HEK293 (cell line): ENCODE data around the gene CCDC170.
A peak's percentile ranks its signal among the peaks of the same experiment; 100 is the strongest.

Source experiments
- BCL11B ChIP-seq: fragments of 450-650 bp; formaldehyde crosslinking; IDR thresholded peaks from 2 replicates; pipeline ENCODE4 v1.5.1; 2016; ENCODE audit warnings: low read depth, missing biosample characterization, missing genetic modification characterization
- FEZF1 ChIP-seq: fragments of 450-650 bp; formaldehyde crosslinking; IDR thresholded peaks from 2 replicates; pipeline ENCODE4 v1.5.1; 2016; ENCODE audit warnings: missing biosample characterization, missing genetic modification characterization
- GLI4 ChIP-seq: fragments of 450-650 bp; formaldehyde crosslinking; IDR thresholded peaks from 2 replicates; pipeline ENCODE4 v1.5.1; 2016; ENCODE audit warnings: missing biosample characterization, missing genetic modification characterization
- RBAK ChIP-seq: fragments of 450-650 bp; formaldehyde crosslinking; IDR thresholded peaks from 2 replicates; pipeline ENCODE4 v1.5.1; 2016; ENCODE audit warnings: missing biosample characterization, missing genetic modification characterization
- YY2 ChIP-seq: fragments of 450-650 bp; formaldehyde crosslinking; IDR thresholded peaks from 2 replicates; pipeline ENCODE4 v1.5.1; 2016; ENCODE audit warnings: missing biosample characterization, missing genetic modification characterization
- ZBTB20 ChIP-seq: fragments of 450-650 bp; formaldehyde crosslinking; IDR thresholded peaks from 2 replicates; pipeline ENCODE4 v1.5.1; 2016; ENCODE audit warnings: missing biosample characterization, missing genetic modification characterization
- ZEB2 ChIP-seq: fragments of 450-650 bp; formaldehyde crosslinking; IDR thresholded peaks from 2 replicates; pipeline ENCODE4 v1.5.1; 2016; ENCODE audit warnings: missing biosample characterization, missing genetic modification characterization
- ZNF140 ChIP-seq: fragments of 450-650 bp; formaldehyde crosslinking; IDR thresholded peaks from 2 replicates; pipeline ENCODE4 v1.5.1; 2016; ENCODE audit warnings: missing biosample characterization, missing genetic modification characterization
- ZNF169 ChIP-seq: fragments of 450-650 bp; formaldehyde crosslinking; IDR thresholded peaks from 2 replicates; pipeline ENCODE4 v1.5.1; 2016; ENCODE audit warnings: missing biosample characterization, missing genetic modification characterization
- ZNF184 ChIP-seq: fragments of 450-650 bp; IDR thresholded peaks from 2 replicates; pipeline ENCODE4 v1.5.1; 2018; ENCODE audit warnings: missing biosample characterization, mild to moderate bottlenecking, missing genetic modification characterization
- ZNF292 ChIP-seq: fragments of 450-650 bp; formaldehyde crosslinking; IDR thresholded peaks from 2 replicates; pipeline ENCODE4 v1.5.1; 2016; ENCODE audit warnings: low read depth, missing biosample characterization, missing genetic modification characterization, borderline replicate concordance
- ZNF311 ChIP-seq: fragments of 450-650 bp; formaldehyde crosslinking; IDR thresholded peaks from 2 replicates; pipeline ENCODE4 v1.5.1; 2017; ENCODE audit warnings: missing biosample characterization, missing genetic modification characterization, borderline replicate concordance
- ZNF341 ChIP-seq: fragments of 450-650 bp; formaldehyde crosslinking; IDR thresholded peaks from 2 replicates; pipeline ENCODE4; 2016; ENCODE audit warnings: low read depth, missing biosample characterization, missing genetic modification characterization
- ZNF366 ChIP-seq: fragments of 450-650 bp; formaldehyde crosslinking; conservative IDR thresholded peaks from 2 replicates; pipeline ENCODE4 v1.5.1; 2016; ENCODE audit warnings: missing biosample characterization, missing genetic modification characterization
- ZNF37A ChIP-seq: fragments of 450-650 bp; IDR thresholded peaks from 2 replicates; pipeline ENCODE4 v1.5.1; 2018; ENCODE audit warnings: missing biosample characterization, missing genetic modification characterization
- ZNF416 ChIP-seq: fragments of 450-650 bp; formaldehyde crosslinking; IDR thresholded peaks from 2 replicates; pipeline ENCODE4 v1.5.1; 2016; ENCODE audit warnings: missing biosample characterization, missing genetic modification characterization
- ZNF521 ChIP-seq: fragments of 450-650 bp; formaldehyde crosslinking; IDR thresholded peaks from 2 replicates; pipeline ENCODE4 v1.5.1; 2017; ENCODE audit warnings: missing biosample characterization, mild to moderate bottlenecking, missing genetic modification characterization
- ZNF558 ChIP-seq: fragments of 450-650 bp; formaldehyde crosslinking; IDR thresholded peaks from 2 replicates; pipeline ENCODE4 v1.5.1; 2016; ENCODE audit warnings: missing biosample characterization, missing genetic modification characterization
- ZNF571 ChIP-seq: fragments of 450-650 bp; formaldehyde crosslinking; IDR thresholded peaks from 2 replicates; pipeline ENCODE4 v1.5.0; 2017; ENCODE audit warnings: missing biosample characterization, missing genetic modification characterization
- ZNF76 ChIP-seq: fragments of 450-650 bp; formaldehyde crosslinking; IDR thresholded peaks from 2 replicates; pipeline ENCODE4; 2016; ENCODE audit warnings: low read depth, missing biosample characterization, missing genetic modification characterization, borderline replicate concordance
- ZNF785 ChIP-seq: fragments of 450-650 bp; formaldehyde crosslinking; IDR thresholded peaks from 2 replicates; pipeline ENCODE4 v1.5.1; 2016; ENCODE audit warnings: missing biosample characterization, missing genetic modification characterization
- ZNF791 ChIP-seq: fragments of 450-650 bp; formaldehyde crosslinking; IDR thresholded peaks from 2 replicates; pipeline ENCODE4 v1.5.1; 2016; ENCODE audit warnings: missing biosample characterization, missing genetic modification characterization
- TF ChIP-seq, protein P1 (sequence below): fragments of 450-650 bp; formaldehyde crosslinking; IDR thresholded peaks from 2 replicates; pipeline ENCODE4 v1.5.1; 2016; ENCODE audit warnings: missing biosample characterization, missing genetic modification characterization
- TF ChIP-seq, protein P2 (sequence below): fragments of 450-650 bp; formaldehyde crosslinking; IDR thresholded peaks from 2 replicates; pipeline ENCODE4 v1.5.1; 2016; ENCODE audit warnings: missing biosample characterization, missing genetic modification characterization
- TF ChIP-seq, protein P3 (sequence below): fragments of 450-650 bp; formaldehyde crosslinking; IDR thresholded peaks from 2 replicates; pipeline ENCODE4 v1.5.1; 2016; ENCODE audit warnings: missing biosample characterization, missing genetic modification characterization, low read depth
- TF ChIP-seq, protein P4 (sequence below): fragments of 450-650 bp; IDR thresholded peaks from 2 replicates; pipeline ENCODE4 v1.5.1; 2018; ENCODE audit warnings: missing biosample characterization, missing genetic modification characterization
- TF ChIP-seq, protein P5 (sequence below): fragments of 450-650 bp; formaldehyde crosslinking; IDR thresholded peaks from 2 replicates; pipeline ENCODE4 v1.5.1; 2016; ENCODE audit warnings: missing biosample characterization, missing genetic modification characterization
- TF ChIP-seq, protein P6 (sequence below): fragments of 450-650 bp; formaldehyde crosslinking; IDR thresholded peaks from 2 replicates; pipeline ENCODE4 v1.5.1; 2016; ENCODE audit warnings: missing biosample characterization, missing genetic modification characterization
- TF ChIP-seq, protein P7 (sequence below): fragments of 450-650 bp; formaldehyde crosslinking; IDR thresholded peaks from 2 replicates; pipeline ENCODE4 v1.5.1; 2016; ENCODE audit warnings: missing biosample characterization, missing genetic modification characterization

The CCDC170 gene

DNA sequence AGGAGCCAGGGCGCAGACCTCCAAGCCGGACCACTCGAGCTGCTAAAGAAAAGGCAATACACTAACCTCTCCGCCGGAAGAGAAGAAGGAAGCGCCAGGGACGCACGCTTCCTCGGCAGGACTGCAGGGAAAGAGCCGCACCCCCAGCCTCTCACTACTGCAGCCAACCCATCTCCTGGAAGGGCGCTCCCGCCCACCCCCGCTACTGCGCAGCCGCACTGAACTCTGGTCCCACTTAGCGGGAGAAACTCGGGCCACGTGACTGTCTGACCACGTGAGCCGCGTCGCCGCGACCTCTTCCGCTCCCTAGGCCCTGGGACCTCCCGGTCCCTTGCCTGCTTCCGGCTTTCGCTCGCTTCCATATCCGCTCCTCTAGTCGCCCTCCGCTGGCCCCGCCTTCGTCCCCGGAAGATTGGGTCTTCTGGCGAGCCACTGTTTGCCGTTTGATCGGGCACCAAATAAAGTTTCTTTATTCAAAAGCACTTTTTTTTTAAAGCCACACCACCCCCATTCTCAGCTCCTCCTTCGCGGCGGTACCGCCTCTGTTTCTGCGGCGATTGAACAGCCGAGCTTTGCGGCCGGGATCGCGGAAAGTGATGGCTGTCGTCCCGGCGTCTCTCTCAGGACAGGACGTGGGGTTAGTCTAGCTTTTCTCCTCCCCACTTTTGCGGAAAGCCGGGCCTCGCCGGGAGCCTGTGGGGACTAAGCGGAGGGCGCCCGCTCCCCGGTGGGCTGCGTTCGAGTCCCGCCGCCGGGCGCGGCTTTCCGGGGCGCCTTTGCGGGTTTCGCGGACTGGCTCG is 41.7 kb upstream of the CCDC170 start, which contains the start of gene RMND1 (continued):
- TF ChIP-seq ZNF416 (no peak), ZNF341 (tag by site-specific recombination) (peak; percentile 94), ZNF791 (tag by site-specific recombination) (no peak), ZNF184 (tag by site-specific recombination) (peak; percentile 78; the same call in 1 of the 2 replicates), ZNF558 (tag by site-specific recombination) (peak; percentile 78), GLI4 (0 out of 2 replicates have a peak, but pooled peaks have one; percentile 67), ZNF37A (tag by site-specific recombination) (no peak), ZNF76 (tag by site-specific recombination) (peak; percentile 91), ZNF169 (tag by site-specific recombination) (no peak), ZBTB20 (peak; percentile 47; the same call in 1 of the 2 replicates), ZEB2 (tag by site-specific recombination) (peak; percentile 99), FEZF1 (tag by site-specific recombination) (peak; percentile 22; the same call in 1 of the 2 replicates), ZNF311 (no peak), YY2 (tag by site-specific recombination) (peak; percentile 42; the same call in 1 of the 2 replicates), ZNF571 (tag by site-specific recombination) (no peak), ZNF366 (tag by site-specific recombination) (peak; percentile 37; the same call in 1 of the 2 replicates), ZNF521 (tag by site-specific recombination) (no peak), BCL11B (tag by site-specific recombination) (peak; percentile 27; the same call in 1 of the 2 replicates), ZNF140 (tag by site-specific recombination) (no peak), ZNF292 (tag by site-specific recombination) (no peak), ZNF785 (tag by site-specific recombination) (no peak), RBAK (tag by site-specific recombination) (no peak)
- TF ChIP-seq, protein P1, sequence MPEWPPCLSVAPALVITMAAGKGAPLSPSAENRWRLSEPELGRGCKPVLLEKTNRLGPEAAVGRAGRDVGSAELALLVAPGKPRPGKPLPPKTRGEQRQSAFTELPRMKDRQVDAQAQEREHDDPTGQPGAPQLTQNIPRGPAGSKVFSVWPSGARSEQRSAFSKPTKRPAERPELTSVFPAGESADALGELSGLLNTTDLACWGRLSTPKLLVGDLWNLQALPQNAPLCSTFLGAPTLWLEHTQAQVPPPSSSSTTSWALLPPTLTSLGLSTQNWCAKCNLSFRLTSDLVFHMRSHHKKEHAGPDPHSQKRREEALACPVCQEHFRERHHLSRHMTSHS (tag by site-specific recombination) = no peak
- TF ChIP-seq, protein P2, sequence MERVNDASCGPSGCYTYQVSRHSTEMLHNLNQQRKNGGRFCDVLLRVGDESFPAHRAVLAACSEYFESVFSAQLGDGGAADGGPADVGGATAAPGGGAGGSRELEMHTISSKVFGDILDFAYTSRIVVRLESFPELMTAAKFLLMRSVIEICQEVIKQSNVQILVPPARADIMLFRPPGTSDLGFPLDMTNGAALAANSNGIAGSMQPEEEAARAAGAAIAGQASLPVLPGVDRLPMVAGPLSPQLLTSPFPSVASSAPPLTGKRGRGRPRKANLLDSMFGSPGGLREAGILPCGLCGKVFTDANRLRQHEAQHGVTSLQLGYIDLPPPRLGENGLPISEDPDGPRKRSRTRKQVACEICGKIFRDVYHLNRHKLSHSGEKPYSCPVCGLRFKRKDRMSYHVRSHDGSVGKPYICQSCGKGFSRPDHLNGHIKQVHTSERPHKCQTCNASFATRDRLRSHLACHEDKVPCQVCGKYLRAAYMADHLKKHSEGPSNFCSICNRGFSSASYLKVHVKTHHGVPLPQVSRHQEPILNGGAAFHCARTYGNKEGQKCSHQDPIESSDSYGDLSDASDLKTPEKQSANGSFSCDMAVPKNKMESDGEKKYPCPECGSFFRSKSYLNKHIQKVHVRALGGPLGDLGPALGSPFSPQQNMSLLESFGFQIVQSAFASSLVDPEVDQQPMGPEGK (tag by site-specific recombination) = peak; percentile 86
- TF ChIP-seq, protein P3, sequence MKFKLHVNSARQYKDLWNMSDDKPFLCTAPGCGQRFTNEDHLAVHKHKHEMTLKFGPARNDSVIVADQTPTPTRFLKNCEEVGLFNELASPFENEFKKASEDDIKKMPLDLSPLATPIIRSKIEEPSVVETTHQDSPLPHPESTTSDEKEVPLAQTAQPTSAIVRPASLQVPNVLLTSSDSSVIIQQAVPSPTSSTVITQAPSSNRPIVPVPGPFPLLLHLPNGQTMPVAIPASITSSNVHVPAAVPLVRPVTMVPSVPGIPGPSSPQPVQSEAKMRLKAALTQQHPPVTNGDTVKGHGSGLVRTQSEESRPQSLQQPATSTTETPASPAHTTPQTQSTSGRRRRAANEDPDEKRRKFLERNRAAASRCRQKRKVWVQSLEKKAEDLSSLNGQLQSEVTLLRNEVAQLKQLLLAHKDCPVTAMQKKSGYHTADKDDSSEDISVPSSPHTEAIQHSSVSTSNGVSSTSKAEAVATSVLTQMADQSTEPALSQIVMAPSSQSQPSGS (tag by site-specific recombination) = no peak
- TF ChIP-seq, protein P4, sequence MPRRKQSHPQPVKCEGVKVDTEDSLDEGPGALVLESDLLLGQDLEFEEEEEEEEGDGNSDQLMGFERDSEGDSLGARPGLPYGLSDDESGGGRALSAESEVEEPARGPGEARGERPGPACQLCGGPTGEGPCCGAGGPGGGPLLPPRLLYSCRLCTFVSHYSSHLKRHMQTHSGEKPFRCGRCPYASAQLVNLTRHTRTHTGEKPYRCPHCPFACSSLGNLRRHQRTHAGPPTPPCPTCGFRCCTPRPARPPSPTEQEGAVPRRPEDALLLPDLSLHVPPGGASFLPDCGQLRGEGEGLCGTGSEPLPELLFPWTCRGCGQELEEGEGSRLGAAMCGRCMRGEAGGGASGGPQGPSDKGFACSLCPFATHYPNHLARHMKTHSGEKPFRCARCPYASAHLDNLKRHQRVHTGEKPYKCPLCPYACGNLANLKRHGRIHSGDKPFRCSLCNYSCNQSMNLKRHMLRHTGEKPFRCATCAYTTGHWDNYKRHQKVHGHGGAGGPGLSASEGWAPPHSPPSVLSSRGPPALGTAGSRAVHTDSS (tag by site-specific recombination) = no peak
- TF ChIP-seq, protein P5, sequence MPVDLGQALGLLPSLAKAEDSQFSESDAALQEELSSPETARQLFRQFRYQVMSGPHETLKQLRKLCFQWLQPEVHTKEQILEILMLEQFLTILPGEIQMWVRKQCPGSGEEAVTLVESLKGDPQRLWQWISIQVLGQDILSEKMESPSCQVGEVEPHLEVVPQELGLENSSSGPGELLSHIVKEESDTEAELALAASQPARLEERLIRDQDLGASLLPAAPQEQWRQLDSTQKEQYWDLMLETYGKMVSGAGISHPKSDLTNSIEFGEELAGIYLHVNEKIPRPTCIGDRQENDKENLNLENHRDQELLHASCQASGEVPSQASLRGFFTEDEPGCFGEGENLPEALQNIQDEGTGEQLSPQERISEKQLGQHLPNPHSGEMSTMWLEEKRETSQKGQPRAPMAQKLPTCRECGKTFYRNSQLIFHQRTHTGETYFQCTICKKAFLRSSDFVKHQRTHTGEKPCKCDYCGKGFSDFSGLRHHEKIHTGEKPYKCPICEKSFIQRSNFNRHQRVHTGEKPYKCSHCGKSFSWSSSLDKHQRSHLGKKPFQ (tag by site-specific recombination) = no peak
- TF ChIP-seq, protein P6, sequence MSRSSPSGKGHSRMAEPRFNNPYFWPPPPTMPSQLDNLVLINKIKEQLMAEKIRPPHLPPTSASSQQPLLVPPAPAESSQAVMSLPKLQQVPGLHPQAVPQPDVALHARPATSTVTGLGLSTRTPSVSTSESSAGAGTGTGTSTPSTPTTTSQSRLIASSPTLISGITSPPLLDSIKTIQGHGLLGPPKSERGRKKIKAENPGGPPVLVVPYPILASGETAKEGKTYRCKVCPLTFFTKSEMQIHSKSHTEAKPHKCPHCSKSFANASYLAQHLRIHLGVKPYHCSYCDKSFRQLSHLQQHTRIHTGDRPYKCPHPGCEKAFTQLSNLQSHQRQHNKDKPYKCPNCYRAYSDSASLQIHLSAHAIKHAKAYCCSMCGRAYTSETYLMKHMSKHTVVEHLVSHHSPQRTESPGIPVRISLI (tag by site-specific recombination) = peak; percentile 100
- TF ChIP-seq, protein P7, sequence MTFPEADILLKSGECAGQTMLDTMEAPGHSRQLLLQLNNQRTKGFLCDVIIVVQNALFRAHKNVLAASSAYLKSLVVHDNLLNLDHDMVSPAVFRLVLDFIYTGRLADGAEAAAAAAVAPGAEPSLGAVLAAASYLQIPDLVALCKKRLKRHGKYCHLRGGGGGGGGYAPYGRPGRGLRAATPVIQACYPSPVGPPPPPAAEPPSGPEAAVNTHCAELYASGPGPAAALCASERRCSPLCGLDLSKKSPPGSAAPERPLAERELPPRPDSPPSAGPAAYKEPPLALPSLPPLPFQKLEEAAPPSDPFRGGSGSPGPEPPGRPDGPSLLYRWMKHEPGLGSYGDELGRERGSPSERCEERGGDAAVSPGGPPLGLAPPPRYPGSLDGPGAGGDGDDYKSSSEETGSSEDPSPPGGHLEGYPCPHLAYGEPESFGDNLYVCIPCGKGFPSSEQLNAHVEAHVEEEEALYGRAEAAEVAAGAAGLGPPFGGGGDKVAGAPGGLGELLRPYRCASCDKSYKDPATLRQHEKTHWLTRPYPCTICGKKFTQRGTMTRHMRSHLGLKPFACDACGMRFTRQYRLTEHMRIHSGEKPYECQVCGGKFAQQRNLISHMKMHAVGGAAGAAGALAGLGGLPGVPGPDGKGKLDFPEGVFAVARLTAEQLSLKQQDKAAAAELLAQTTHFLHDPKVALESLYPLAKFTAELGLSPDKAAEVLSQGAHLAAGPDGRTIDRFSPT (tag by site-specific recombination) = no peak
